Small intestine (tissue), 7 donors: Measurements from ENCODE around the gene PTK7. TPM values are rescaled to one million over a fixed set of nuclear protein-coding genes. Genes with fewer than 3 reads are reported as not detected.

Source experiments
- DNase-seq, 2 donors: peaks; one replicate each; pipeline versions ENCODE4 v3.0.0 to v3.0.0-alpha.2; 2013
- FAIRE-seq: peaks from 2 replicates; lab custom pipeline; 2012; peaks lifted over from hg19 to GRCh38; lab: Jason Lieb, UNC
- H3K27ac ChIP-seq, 3 donors: one replicate each; pipeline ENCODE4 v1.5.1; 2013; ENCODE audit warnings: low read length in 2 of 3, mild to moderate bottlenecking in 2 of 3, control low read depth in 1 of 3, inconsistent platforms in 1 of 3, low read depth in 1 of 3, moderate library complexity in 1 of 3
- H3K27me3 ChIP-seq, 3 donors: one replicate each; pipeline ENCODE4 v1.6.1; 2013; ENCODE audit warnings: low read length in 3 of 3, inconsistent platforms in 1 of 3; ENCODE audit not compliant: control insufficient read depth in 3 of 3, insufficient read depth in 3 of 3
- H3K36me3 ChIP-seq, 3 donors: one replicate each; pipeline ENCODE4 v1.6.1; 2013; ENCODE audit warnings: low read length in 3 of 3, inconsistent platforms in 1 of 3, low read depth in 1 of 3, mild to moderate bottlenecking in 1 of 3, moderate library complexity in 1 of 3; ENCODE audit not compliant: control insufficient read depth in 3 of 3, insufficient read depth in 2 of 3
- H3K4me1 ChIP-seq, 3 donors: one replicate each; pipeline ENCODE4 v1.6.1; 2013; ENCODE audit warnings: low read length in 2 of 3, inconsistent platforms in 1 of 3, low read depth in 1 of 3, mild to moderate bottlenecking in 1 of 3, moderate library complexity in 1 of 3; ENCODE audit not compliant: control insufficient read depth in 3 of 3, insufficient read depth in 2 of 3
- H3K4me3 ChIP-seq, 3 donors: one replicate each; pipeline ENCODE4 v1.5.1; 2013; ENCODE audit warnings: low read length in 3 of 3, control low read depth in 1 of 3, inconsistent platforms in 1 of 3, low read depth in 1 of 3, mild to moderate bottlenecking in 1 of 3, moderate library complexity in 1 of 3
- H3K9me3 ChIP-seq, 2 donors: one replicate each; pipeline ENCODE4 v1.6.1; 2013; ENCODE audit warnings: low read depth in 1 of 2, low read length in 1 of 2; ENCODE audit not compliant: control insufficient read depth in 2 of 2, insufficient read depth in 1 of 2
- WGBS, 3 donors: extraction: QIAGEN DNeasy Blood & Tissue Kit; methylation state at CpG; one replicate each; pipeline ENCODE4 v1.1.7; 2013; 5-methylcytosine and 5-hydroxymethylcytosine counted together
- polyA plus RNA-seq, 4 donors: library from polyadenylated mRNA; stranded (reverse) in 3 of 4; unstranded in 1 of 4; fragments of 200-250 nt in 3 of 4; fragments of 120-200 nt in 1 of 4; gene quantifications; one replicate each; pipeline versions ENCODE4 v1.2.1 to v1.2.3, GENCODE V29; 2013
- donor health status: healthy with polysubstance abuse.
- donor health status: control.
- donor health status: control.
- donor health status: Bipolar disorder and iron deficiency.
- donor health status: healthy.

The PTK7 gene
- polyA plus RNA-seq, 4 donors, result 1.1 to 36.5 (median 6.9) TPM

GRCh38 chr6:43188426-43188825 lies 112.3 kb downstream of the PTK7 start:
- 94 to 96% (median 96%) methylated on average over 10 of the region's 10 CpGs for WGBS, 3 donors
- peaks cover 8 to 58% (median 14%) of the 10 kb centered on the region in 3 donors for H3K36me3 ChIP-seq
- DNase-seq, result no peak

GRCh38 chr6:43189776-43190304 lies 113.7 kb downstream of the PTK7 start:
- Histone ChIP-seq H3K4me3 (no peak overlapping the region), H3K36me3 (peaks cover 8 to 61% (median 14%) of the 10 kb centered on the region in 3 donors), H3K4me1 (peaks cover 0 to 6% (median 0%) of the 10 kb centered on the region in 3 donors), H3K27me3 (no peaks in the 10 kb centered on the region), H3K27ac (peak overlapping the region in 1 of 3 donors; percentile 51), H3K9me3 (no peaks in the 10 kb centered on the region)
- DNase-seq (peak; percentile 17 to 65), FAIRE-seq (no peak)
- WGBS, 3 donors, result 68 to 74% (median 72%) methylated on average over 6 of the region's 6 CpGs

More at GRCh38 chr6:43188426-43188825, 112.3 kb downstream of the PTK7 start:
- Histone ChIP-seq H3K4me3 (no peak overlapping the region), H3K4me1 (peaks cover 0 to 6% (median 0%) of the 10 kb centered on the region in 3 donors), H3K27me3 (no peaks in the 10 kb centered on the region), H3K27ac (no peak overlapping the region), H3K9me3 (no peaks in the 10 kb centered on the region)
- FAIRE-seq, result no peak

GRCh38 chr6:43192911-43193310 lies 116.8 kb downstream of the PTK7 start:
- 97 to 98% (median 97%) methylated on average over 9 of the region's 9 CpGs for WGBS, 3 donors
- H3K36me3 ChIP-seq, result peaks cover 4 to 64% (median 7%) of the 10 kb centered on the region in 3 donors

GRCh38 chr6:43193929-43194328 lies 117.8 kb downstream of the PTK7 start:
- H3K9me3 ChIP-seq, result no peaks in the 10 kb centered on the region
- peaks cover 0 to 6% (median 0%) of the 10 kb centered on the region in 3 donors for H3K4me1 ChIP-seq
- 94 to 96% (median 95%) methylated on average over 5 of the region's 5 CpGs for WGBS, 3 donors
- no peaks in the 10 kb centered on the region for H3K27me3 ChIP-seq
- FAIRE-seq (no peak), DNase-seq (no peak)
- H3K36me3 ChIP-seq, result peaks cover 2 to 63% (median 7%) of the 10 kb centered on the region in 3 donors
- no peak overlapping the region for H3K4me3 ChIP-seq
- no peak overlapping the region for H3K27ac ChIP-seq

More at GRCh38 chr6:43192911-43193310, 116.8 kb downstream of the PTK7 start:
- Histone ChIP-seq H3K4me1 (peaks cover 0 to 6% (median 0%) of the 10 kb centered on the region in 3 donors), H3K27ac (no peak overlapping the region), H3K9me3 (no peaks in the 10 kb centered on the region), H3K27me3 (no peaks in the 10 kb centered on the region), H3K4me3 (no peak overlapping the region)
- DNase-seq (no peak), FAIRE-seq (no peak)

GRCh38 chr6:43196337-43196736 lies 120.2 kb downstream of the PTK7 start:
- 88 to 92% (median 90%) methylated on average over 5 of the region's 5 CpGs for WGBS, 3 donors
- H3K9me3 ChIP-seq, result no peaks in the 10 kb centered on the region
- H3K4me1 ChIP-seq, result no peaks in the 10 kb centered on the region
- H3K27ac ChIP-seq, result no peak overlapping the region
- no peak overlapping the region for H3K4me3 ChIP-seq
- DNase-seq (no peak), FAIRE-seq (no peak)
- H3K27me3 ChIP-seq, result no peaks in the 10 kb centered on the region
- peaks cover 2 to 75% (median 7%) of the 10 kb centered on the region in 3 donors for H3K36me3 ChIP-seq

GRCh38 chr6:43199912-43200311 lies 123.8 kb downstream of the PTK7 start:
- no peaks in the 10 kb centered on the region for H3K4me1 ChIP-seq
- WGBS, 3 donors, result 91 to 95% (median 93%) methylated on average over 6 of the region's 6 CpGs
- H3K27ac ChIP-seq, result no peak overlapping the region
- peaks cover 0 to 73% (median 7%) of the 10 kb centered on the region in 3 donors for H3K36me3 ChIP-seq
- DNase-seq (no peak), FAIRE-seq (no peak)
- H3K4me3 ChIP-seq, result no peak overlapping the region
- H3K27me3 ChIP-seq, result no peaks in the 10 kb centered on the region
- H3K9me3 ChIP-seq, result no peaks in the 10 kb centered on the region

GRCh38 chr6:43200541-43200940 lies 124.4 kb downstream of the PTK7 start:
- Histone ChIP-seq H3K4me3 (no peak overlapping the region), H3K9me3 (no peaks in the 10 kb centered on the region), H3K27ac (no peak overlapping the region), H3K36me3 (peaks cover 0 to 76% (median 4%) of the 10 kb centered on the region in 3 donors), H3K4me1 (no peaks in the 10 kb centered on the region), H3K27me3 (no peaks in the 10 kb centered on the region)
- DNase-seq (no peak), FAIRE-seq (no peak)
- WGBS, 3 donors, result 94 to 99% (median 98%) methylated on average over 6 of the region's 6 CpGs

- DNase-seq (no peak), FAIRE-seq (no peak)
- no peak overlapping the region for H3K27ac ChIP-seq
- WGBS, 3 donors, result 90 to 92% (median 92%) methylated on average over 5 of the region's 5 CpGs
- H3K27me3 ChIP-seq, result no peaks in the 10 kb centered on the region
- H3K4me1 ChIP-seq, result no peaks in the 10 kb centered on the region
- H3K9me3 ChIP-seq, result no peaks in the 10 kb centered on the region
- no peak overlapping the region for H3K4me3 ChIP-seq
- H3K36me3 ChIP-seq, result peaks cover 0 to 65% (median 0%) of the 10 kb centered on the region in 3 donors
These were observed 126.3 kb downstream of the PTK7 start for GRCh38 chr6:43202451-43202850.
